Measurements from ENCODE around the gene TTLL11.

GRCh38 chr9:121807069-121807822, 285.9 kb downstream of the TTLL11 start:
- TF ChIP-seq CTCF (IDR thresholded peaks at IDR 0.05; ENCODE audit: low read depth, low read length) (no peak), MAX (IDR thresholded peaks at IDR 0.05; ENCODE audit: low read depth, low read length) (no peak), POLR2A (IDR thresholded peaks at IDR 0.05; ENCODE audit: extremely low read depth, insufficient read length) (no peak)
